ENCODE measurements around the gene PCDHGA1.

DNA sequence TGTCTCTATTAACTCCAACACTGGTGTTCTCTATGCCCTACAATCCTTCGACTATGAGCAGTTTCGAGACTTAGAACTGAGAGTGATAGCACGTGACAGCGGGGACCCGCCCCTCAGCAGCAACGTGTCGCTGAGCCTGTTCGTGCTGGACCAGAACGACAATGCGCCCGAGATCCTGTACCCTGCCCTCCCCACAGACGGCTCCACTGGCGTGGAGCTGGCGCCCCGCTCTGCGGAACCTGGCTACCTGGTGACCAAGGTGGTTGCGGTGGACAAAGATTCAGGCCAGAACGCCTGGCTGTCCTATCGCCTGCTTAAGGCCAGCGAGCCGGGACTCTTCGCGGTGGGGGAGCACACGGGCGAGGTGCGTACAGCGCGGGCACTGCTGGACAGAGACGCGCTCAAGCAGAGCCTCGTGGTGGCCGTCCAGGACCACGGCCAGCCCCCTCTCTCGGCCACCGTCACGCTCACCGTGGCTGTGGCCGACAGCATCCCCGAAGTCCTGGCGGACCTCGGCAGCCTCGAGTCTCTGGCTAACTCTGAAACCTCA is 92.5 kb downstream of the PCDHGA1 start:
- TF ChIP-seq, protein P1, sequence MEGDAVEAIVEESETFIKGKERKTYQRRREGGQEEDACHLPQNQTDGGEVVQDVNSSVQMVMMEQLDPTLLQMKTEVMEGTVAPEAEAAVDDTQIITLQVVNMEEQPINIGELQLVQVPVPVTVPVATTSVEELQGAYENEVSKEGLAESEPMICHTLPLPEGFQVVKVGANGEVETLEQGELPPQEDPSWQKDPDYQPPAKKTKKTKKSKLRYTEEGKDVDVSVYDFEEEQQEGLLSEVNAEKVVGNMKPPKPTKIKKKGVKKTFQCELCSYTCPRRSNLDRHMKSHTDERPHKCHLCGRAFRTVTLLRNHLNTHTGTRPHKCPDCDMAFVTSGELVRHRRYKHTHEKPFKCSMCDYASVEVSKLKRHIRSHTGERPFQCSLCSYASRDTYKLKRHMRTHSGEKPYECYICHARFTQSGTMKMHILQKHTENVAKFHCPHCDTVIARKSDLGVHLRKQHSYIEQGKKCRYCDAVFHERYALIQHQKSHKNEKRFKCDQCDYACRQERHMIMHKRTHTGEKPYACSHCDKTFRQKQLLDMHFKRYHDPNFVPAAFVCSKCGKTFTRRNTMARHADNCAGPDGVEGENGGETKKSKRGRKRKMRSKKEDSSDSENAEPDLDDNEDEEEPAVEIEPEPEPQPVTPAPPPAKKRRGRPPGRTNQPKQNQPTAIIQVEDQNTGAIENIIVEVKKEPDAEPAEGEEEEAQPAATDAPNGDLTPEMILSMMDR (IDR thresholded peaks at IDR 0.05; ENCODE audit: low read depth, low read length): no peak
- no peak for TF ChIP-seq EZH2phosphoT487 (IDR thresholded peaks at IDR 0.05; ENCODE audit: low read depth)
